ENCODE results near the gene FBXO21.

FBXO21 gene

GRCh38 chr12:117162167-117162539, 28.1 kb downstream of the FBXO21 start:
- no peak for DNase-seq

GRCh38 chr12:117161460-117162166, 28.7 kb downstream of the FBXO21 start:
- no peak for DNase-seq

GRCh38 chr12:117159674-117160073, 30.6 kb downstream of the FBXO21 start:
- no peak for DNase-seq

GRCh38 chr12:117158911-117159553, 31.2 kb downstream of the FBXO21 start:
- no peak for DNase-seq

GRCh38 chr12:117158096-117158495, 32.2 kb downstream of the FBXO21 start:
- DNase-seq, result no peak

- DNase-seq, result peak; percentile 70
These were observed 34.8 kb downstream of the FBXO21 start for GRCh38 chr12:117155278-117156060.

GRCh38 chr12:117152793-117153775, 37.2 kb downstream of the FBXO21 start:
- DNase-seq, result no peak

- DNase-seq, result no peak
These were observed 38.8 kb downstream of the FBXO21 start for GRCh38 chr12:117151403-117152031.

GRCh38 chr12:117149431-117149830, 40.8 kb downstream of the FBXO21 start:
- no peak for DNase-seq

- DNase-seq, result no peak
These were observed 41.6 kb downstream of the FBXO21 start for GRCh38 chr12:117148642-117149041.

GRCh38 chr12:117147639-117148038, 42.6 kb downstream of the FBXO21 start:
- no peak for DNase-seq

- DNase-seq, result no peak
These were observed 44.6 kb downstream of the FBXO21 start for GRCh38 chr12:117145597-117146154.

- DNase-seq, result no peak
These were observed 45.7 kb downstream of the FBXO21 start for GRCh38 chr12:117144599-117144998.

- DNase-seq, result no peak
These were observed 47.2 kb downstream of the FBXO21 start for GRCh38 chr12:117143008-117143532.

GRCh38 chr12:117142094-117142493, 48.2 kb downstream of the FBXO21 start:
- no peak for DNase-seq

GRCh38 chr12:117141097-117141898, 49.0 kb downstream of the FBXO21 start:
- DNase-seq, result no peak

- DNase-seq, result no peak
These were observed 49.7 kb downstream of the FBXO21 start for GRCh38 chr12:117140397-117141096.

- no peak for DNase-seq
These were observed 51.1 kb downstream of the FBXO21 start for GRCh38 chr12:117139025-117139717.

GRCh38 chr12:117134721-117135120, 55.5 kb downstream of the FBXO21 start:
- no peak for DNase-seq

Data from activated CD8-positive, alpha-beta memory T cell treated with anti-CD3 and anti-CD28 coated beads, Interleukin-2, amount 50 U/mL, for 4 hours (primary cell).